SK-N-SH (cell line): ENCODE measurements around the gene PKM. TPM values are rescaled to one million over a fixed set of nuclear protein-coding genes. Genes with fewer than 3 reads are reported as not detected.

Experiments used
- CTCF ChIA-PET: fragments of 300-600, 350-600 bp; formaldehyde crosslinking; extraction: SDS; loops from one replicate; lab custom pipeline; 2021; lab: Yijun Ruan, JAX
- POLR2A ChIA-PET: fragments of 350-600 bp; sonication (Branson Sonifier 250); formaldehyde crosslinking; extraction: SDS; loops from one replicate; lab custom pipeline; 2020; ENCODE audit warnings: antibody characterized with exemption, inconsistent platforms; lab: Yijun Ruan, JAX
- DNase-seq: peaks from one replicate; pipeline ENCODE4 v3.0.0; 2012
- H2AFZ ChIP-seq: fragments of 200-600 bp; sonication (generic); 2 replicates; pipeline ENCODE4 v1.8.1; 2016; ENCODE audit warnings: antibody characterized with exemption, mild to moderate bottlenecking, low read depth
- H3F3A ChIP-seq: fragments of 200-600 bp; sonication (generic); replicated peaks from 2 replicates; pipeline ENCODE3; 2016; ENCODE audit warnings: antibody characterized with exemption, mild to moderate bottlenecking; ENCODE audit not compliant: insufficient read depth
- H3K27ac ChIP-seq, 2 experiments: fragments of 200-500 bp in 1 of 2; fragments of 200-600 bp in 1 of 2; sonication (Bioruptor generic) in 1 of 2; sonication (generic), shearing (Covaris generic) in 1 of 2; 2 replicates each; pipeline versions ENCODE4 v1.5.1 to v1.6.1; 2014 to 2016; ENCODE audit warnings: low read depth in 2 of 2, inconsistent platforms in 1 of 2, low read length in 1 of 2, mild to moderate bottlenecking in 1 of 2, mixed read lengths in 1 of 2
- H3K27me3 ChIP-seq: fragments of 200-600 bp; sonication (generic), shearing (Covaris generic); 2 replicates; pipeline ENCODE4 v1.6.1; 2016; ENCODE audit warnings: mixed run types; ENCODE audit not compliant: insufficient read depth
- H3K36me3 ChIP-seq, 2 experiments: fragments of 200-500 bp in 1 of 2; fragments of 200-600 bp in 1 of 2; sonication (Bioruptor generic) in 1 of 2; sonication (generic) in 1 of 2; replicated peaks in 1 of 2; 2 replicates each; pipeline versions ENCODE3 to v1.5.1; 2014 to 2016; ENCODE audit warnings: low read length in 1 of 2, mild to moderate bottlenecking in 1 of 2; ENCODE audit not compliant: insufficient read depth in 2 of 2, control insufficient read depth in 1 of 2
- H3K4me1 ChIP-seq, 2 experiments: fragments of 200-500 bp in 1 of 2; fragments of 200-600 bp in 1 of 2; sonication (Bioruptor generic) in 1 of 2; sonication (generic), shearing (Covaris generic) in 1 of 2; 2 replicates each; pipeline versions ENCODE4 v1.5.1 to v1.6.1; 2014 to 2016; ENCODE audit warnings: low read depth in 1 of 2, low read length in 1 of 2, mixed run types in 1 of 2; ENCODE audit not compliant: insufficient read depth in 2 of 2, control insufficient read depth in 1 of 2
- H3K4me2 ChIP-seq: fragments of 200-600 bp; sonication (generic), shearing (Covaris generic); 2 replicates; pipeline ENCODE4 v1.6.1; 2017; ENCODE audit warnings: mixed run types
- H3K4me3 ChIP-seq, 2 experiments: fragments of 200-500 bp in 1 of 2; fragments of 200-600 bp in 1 of 2; sonication (Bioruptor generic) in 1 of 2; sonication (generic), shearing (Covaris generic) in 1 of 2; 2 replicates each; pipeline versions ENCODE4 v1.5.1 to v1.8.1; 2014 to 2016; ENCODE audit warnings: low read depth in 2 of 2, inconsistent platforms in 1 of 2, low read length in 1 of 2, mild to moderate bottlenecking in 1 of 2, mixed read lengths in 1 of 2, moderate library complexity in 1 of 2
- H3K79me2 ChIP-seq: fragments of 200-600 bp; sonication (generic); 2 replicates; pipeline ENCODE4 v1.8.1; 2017; ENCODE audit warnings: mild to moderate bottlenecking; ENCODE audit not compliant: insufficient read depth
- H3K9ac ChIP-seq: fragments of 200-600 bp; sonication (generic); 2 replicates; pipeline ENCODE4 v1.6.1; 2017; ENCODE audit warnings: mixed run types
- H3K9me2 ChIP-seq: fragments of 200-600 bp; sonication (generic); 2 replicates; pipeline ENCODE4 v1.6.1; 2017; ENCODE audit warnings: mixed run types
- H3K9me3 ChIP-seq: fragments of 200-600 bp; sonication (generic); 2 replicates; pipeline ENCODE4 v1.6.1; 2017; ENCODE audit warnings: mixed run types, mild to moderate bottlenecking, moderate library complexity
- H4K20me1 ChIP-seq: fragments of 200-600 bp; sonication (generic); 2 replicates; pipeline ENCODE4 v1.6.1; 2017; ENCODE audit warnings: mild to moderate bottlenecking, mixed run types; ENCODE audit not compliant: insufficient read depth
- CHD2 ChIP-seq: fragments of 150-350 bp; IDR thresholded peaks from 2 replicates; pipeline ENCODE4 v1.6.1; 2018; ENCODE audit warnings: low read length; ENCODE audit not compliant: partially characterized antibody
- CTCF ChIP-seq: fragments of 200-600 bp; sonication (generic); IDR thresholded peaks from 2 replicates; pipeline ENCODE4 v1.6.1; 2017; ENCODE audit warnings: antibody characterized with exemption, mild to moderate bottlenecking, moderate library complexity
- ELF1 ChIP-seq: IDR thresholded peaks from 2 replicates; pipeline ENCODE4 v1.4.0; 2012
- EP300 ChIP-seq, 2 experiments: IDR thresholded peaks; 2 replicates each; pipeline versions ENCODE4 v1.4.0 to v1.6.1; 2012; ENCODE audit warnings: borderline replicate concordance in 1 of 2, low read depth in 1 of 2, low read length in 1 of 2
- EZH2phosphoT487 ChIP-seq: fragments of 200-600 bp; sonication (generic); IDR thresholded peaks from 2 replicates; pipeline ENCODE4 v1.6.1; 2017; ENCODE audit warnings: low read depth, mixed run types, mild to moderate bottlenecking, antibody characterized with exemption, moderate library complexity, borderline replicate concordance
- FOSL2 ChIP-seq: IDR thresholded peaks from 2 replicates; pipeline ENCODE4 v1.4.0; 2012; ENCODE audit warnings: low read depth, mild to moderate bottlenecking, moderate library complexity, borderline replicate concordance
- FOXJ3 ChIP-seq: sonication (generic); formaldehyde crosslinking; IDR thresholded peaks from 2 replicates; pipeline ENCODE4 v1.5.1; 2020; ENCODE audit warnings: mild to moderate bottlenecking, missing genetic modification reagents
- GABPA ChIP-seq: IDR thresholded peaks from 2 replicates; pipeline ENCODE4 v1.4.0; 2012; ENCODE audit warnings: low read depth, mild to moderate bottlenecking
- IRF3 ChIP-seq: fragments of 150-350 bp; IDR thresholded peaks from 2 replicates; pipeline ENCODE4 v1.6.1; 2016; ENCODE audit warnings: mild to moderate bottlenecking, low read depth, low read length
- JUND ChIP-seq: IDR thresholded peaks from 2 replicates; pipeline ENCODE4 v1.4.0; 2012
- MEF2A ChIP-seq: IDR thresholded peaks from 2 replicates; pipeline ENCODE4 v1.4.0; 2012; ENCODE audit warnings: low read depth, borderline replicate concordance
- MXI1 ChIP-seq: IDR thresholded peaks from 2 replicates; pipeline ENCODE4 v1.6.1; 2012; ENCODE audit warnings: mild to moderate bottlenecking, low read depth, low read length, improper control_type of control experiment
- NFIC ChIP-seq: IDR thresholded peaks from 2 replicates; pipeline ENCODE4 v1.4.0; 2012; ENCODE audit warnings: borderline replicate concordance
- NRF1 ChIP-seq: IDR thresholded peaks from 2 replicates; pipeline ENCODE4 v1.6.1; 2012; ENCODE audit warnings: low read depth, mild to moderate bottlenecking, low read length
- PBX3 ChIP-seq: IDR thresholded peaks from 2 replicates; pipeline ENCODE4; 2012
- RAD21 ChIP-seq: IDR thresholded peaks from 2 replicates; pipeline ENCODE4 v1.6.1; 2012; ENCODE audit warnings: mild to moderate bottlenecking, low read length
- RCOR1 ChIP-seq: fragments of 150-350 bp; IDR thresholded peaks from 2 replicates; pipeline ENCODE4 v1.6.1; 2017; ENCODE audit warnings: antibody characterized with exemption, low read length
- REST ChIP-seq: IDR thresholded peaks from 2 replicates; pipeline ENCODE4 v1.6.1; 2012; ENCODE audit warnings: mild to moderate bottlenecking, low read depth, low read length, moderate library complexity
- RFX5 ChIP-seq: IDR thresholded peaks from 2 replicates; pipeline ENCODE4 v1.6.1; 2012; ENCODE audit warnings: mild to moderate bottlenecking, improper control_type of control experiment, low read length
- RXRA ChIP-seq: IDR thresholded peaks from 2 replicates; pipeline ENCODE4 v1.4.0; 2012; ENCODE audit warnings: low read depth, mild to moderate bottlenecking, borderline replicate concordance
- SIN3A ChIP-seq: IDR thresholded peaks from 2 replicates; pipeline ENCODE4 v1.6.1; 2012; ENCODE audit warnings: low read depth, mild to moderate bottlenecking, low read length, moderate library complexity, borderline replicate concordance
- TCF12 ChIP-seq: IDR thresholded peaks from 2 replicates; pipeline ENCODE4 v1.4.0; 2012
- TEAD4 ChIP-seq: IDR thresholded peaks from 2 replicates; pipeline ENCODE4 v1.4.0; 2012; ENCODE audit warnings: mild to moderate bottlenecking, borderline replicate concordance; ENCODE audit not compliant: insufficient read depth
- USF2 ChIP-seq: fragments of 150-350 bp; IDR thresholded peaks from 2 replicates; pipeline ENCODE4 v1.6.1; 2017; ENCODE audit warnings: antibody characterized with exemption, low read length, low read depth, borderline replicate concordance
- WGBS: methylation state at CpG from one replicate; pipeline ENCODE4 v1.1.6; 2017; ENCODE audit warnings: low lambda C conversion rate; 5-methylcytosine and 5-hydroxymethylcytosine counted together
- polyA plus RNA-seq, 3 experiments: library from polyadenylated mRNA; depleted of rRNA; stranded (reverse); fragments of >200 nt; gene quantifications; 2 replicates each; pipeline ENCODE4 v1.2.3, GENCODE V29; 2012

Gene PKM
- polyA plus RNA-seq, 1 of the 3 experiments (the other 2 are of a cell fraction): 1,453 TPM

- Histone ChIP-seq H3K27me3 (no peaks in the 10 kb centered on the region), H4K20me1 (no peaks in the 10 kb centered on the region), H3K4me1 (peaks cover 9 to 12% of the 10 kb centered on the region in 2 experiments; a peak in 3 of 4 replicates), H3K79me2 (peaks cover 39% of the 10 kb centered on the region), H3K4me3 (peak within 1 kb of the TSS; percentile 87 to 91), H2AFZ (peak within 1 kb of the TSS; percentile 92; the same call in 1 of the 2 replicates), H3K36me3 (peaks cover 15 to 21% of the 10 kb centered on the region in 2 experiments), H3K9me2 (no peaks in the 10 kb centered on the region), H3K9me3 (no peaks in the 10 kb centered on the region), H3K4me2 (peak within 1 kb of the TSS; percentile 87), H3K27ac (peak within 1 kb of the TSS; percentile 69 to 77), H3K9ac (peak within 1 kb of the TSS; percentile 90), H3F3A (no peaks in the 10 kb centered on the region)
- POLR2A ChIA-PET: interaction anchor here (2.2 kb wide), 1 partner anchor 42 kb away, joined by 11 read pairs; the partner anchor contains the start of gene PKM
- 1% methylated on average over 26 of the region's 82 CpGs for WGBS
- CTCF ChIA-PET: interaction anchor here (0.6 to 2.3 kb wide), 9 partner anchors 9 to 210 kb away, joined by 3 to 14 read pairs (median 5); no protein-coding TSS in a partner anchor
- peak; percentile 99 for DNase-seq
- TF ChIP-seq FOXJ3 (CRISPR knock-in tag): 0 out of 2 replicates have a peak, but pooled peaks have one; percentile 25
- no peak for TF ChIP-seq EZH2phosphoT487
- no peak for TF ChIP-seq MEF2A
- no peak for TF ChIP-seq PBX3
- TF ChIP-seq USF2: peak; percentile 86
- peak; percentile 95 for TF ChIP-seq NRF1
- TF ChIP-seq GABPA: no peak
- peak; percentile 59 for TF ChIP-seq CHD2
- TF ChIP-seq JUND: no peak
- TF ChIP-seq CTCF: peak; percentile 73
- 0 out of 2 replicates have a peak, but pooled peaks have one; percentile 22 for TF ChIP-seq RCOR1
- TF ChIP-seq NFIC: no peak
- TF ChIP-seq TCF12: no peak
- TF ChIP-seq RAD21: 0 out of 2 replicates have a peak, but pooled peaks have one; percentile 12
- TF ChIP-seq FOSL2: no peak
- no peak for TF ChIP-seq RXRA
- TF ChIP-seq REST: no peak; the same call in 1 of the 2 replicates
- peak; percentile 83 for TF ChIP-seq MXI1
- no peak; a peak in 1 of 4 replicates for TF ChIP-seq EP300 (IDR thresholded peaks at IDR 0.05; ENCODE audit: borderline replicate concordance in 1 of 2, low read depth in 1 of 2, low read length in 1 of 2)
- no peak for TF ChIP-seq TEAD4
- peak; percentile 20; the same call in 1 of the 2 replicates for TF ChIP-seq RFX5
- no peak for TF ChIP-seq IRF3
- TF ChIP-seq ELF1: no peak
- TF ChIP-seq SIN3A: 0 out of 2 replicates have a peak, but pooled peaks have one; percentile 18
Measured at GRCh38 chr15:72272213-72272996, 41.4 kb upstream of the PKM start, which contains the start of gene PARP6. PARP6 (minus strand) TSS chr15:72272554; CDS start chr15:72267477, 5,077 bp downstream.
